ENCODE results near the gene RHBDD1.

RHBDD1 gene

DNA sequence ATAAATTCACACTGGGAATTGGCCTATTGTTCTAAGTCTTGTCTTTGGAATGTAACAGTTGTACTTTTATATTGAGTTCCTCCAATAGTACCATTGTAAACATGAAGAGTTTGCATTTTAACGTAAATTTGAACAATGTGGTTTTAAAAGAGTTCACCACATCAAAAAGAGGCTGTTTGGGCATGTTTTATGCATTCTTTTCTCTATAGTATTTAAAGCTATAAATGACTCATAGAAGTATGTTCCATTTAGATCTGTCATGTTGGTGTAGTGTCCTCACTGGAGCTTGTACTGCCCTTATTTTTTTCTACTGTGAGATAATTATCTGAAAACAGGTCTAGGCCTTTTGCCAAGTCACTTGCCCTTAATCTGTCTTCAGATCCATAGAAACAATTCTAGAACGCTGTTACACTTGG lies 141.9 kb downstream of the RHBDD1 start:
- Histone ChIP-seq H3K27ac (ENCODE audit: insufficient read depth, low read depth, low read length, poor library complexity, severe bottlenecking) (no peak overlapping the region), H3K27me3 (ENCODE audit: control insufficient read depth, insufficient read depth, low read length, poor library complexity, severe bottlenecking) (no peaks in the 10 kb centered on the region), H3K4me1 (ENCODE audit: control insufficient read depth, insufficient read depth, low read length) (no peaks in the 10 kb centered on the region), H3K9me3 (ENCODE audit: control insufficient read depth, low read length) (no peaks in the 10 kb centered on the region), H3K36me3 (ENCODE audit: control insufficient read depth, insufficient read depth, low read length) (no peaks in the 10 kb centered on the region), H3K4me3 (ENCODE audit: insufficient read depth, low read depth, low read length) (no peak overlapping the region)
- WGBS, 2 experiments, result 93 to 97% methylated on average over 1 to 2 of the region's 2 CpGs

- Histone ChIP-seq H3K4me3 (ENCODE audit: insufficient read depth, low read depth, low read length) (no peak overlapping the region), H3K27ac (ENCODE audit: insufficient read depth, low read depth, low read length, poor library complexity, severe bottlenecking) (no peak overlapping the region), H3K27me3 (ENCODE audit: control insufficient read depth, insufficient read depth, low read length, poor library complexity, severe bottlenecking) (no peaks in the 10 kb centered on the region), H3K9me3 (ENCODE audit: control insufficient read depth, low read length) (no peaks in the 10 kb centered on the region), H3K4me1 (ENCODE audit: control insufficient read depth, insufficient read depth, low read length) (no peaks in the 10 kb centered on the region), H3K36me3 (ENCODE audit: control insufficient read depth, insufficient read depth, low read length) (no peaks in the 10 kb centered on the region)
- 96% methylated on average over 7 of the region's 7 CpGs for WGBS, 2 experiments
Observed at GRCh38 chr2:226978300-226978699, 142.4 kb downstream of the RHBDD1 start.

DNA sequence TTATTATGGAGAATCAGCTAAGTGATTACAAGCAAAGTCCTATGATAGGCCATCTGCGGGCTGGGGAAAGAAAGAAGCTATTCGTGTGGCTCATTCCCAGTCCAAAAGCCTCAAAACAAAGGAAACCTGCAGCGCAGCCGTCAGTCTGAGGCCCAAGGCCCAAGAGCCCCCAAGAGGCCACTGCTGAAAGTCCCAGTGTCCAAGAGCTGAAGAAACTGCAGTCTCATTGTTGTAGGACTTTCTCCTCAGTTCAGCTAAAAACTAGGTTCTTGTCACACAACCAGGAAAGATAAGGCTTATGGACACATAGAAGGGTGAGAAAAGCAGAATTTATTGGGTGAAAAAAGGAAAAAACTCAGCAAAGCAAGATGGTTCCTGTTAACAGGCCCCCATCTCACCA lies 143.2 kb downstream of the RHBDD1 start:
- no peak overlapping the region for H3K27ac ChIP-seq (ENCODE audit: insufficient read depth, low read depth, low read length, poor library complexity, severe bottlenecking)

GRCh38 chr2:226981791-226982326 lies 146.0 kb downstream of the RHBDD1 start:
- 93 to 97% methylated on average over 3 of the region's 3 CpGs for WGBS, 2 experiments

More for the DNA sequence above, 143.2 kb downstream of the RHBDD1 start:
- H3K4me3 ChIP-seq (ENCODE audit: insufficient read depth, low read depth, low read length), result no peak overlapping the region
- H3K9me3 ChIP-seq (ENCODE audit: control insufficient read depth, low read length), result no peaks in the 10 kb centered on the region
- no peaks in the 10 kb centered on the region for H3K4me1 ChIP-seq (ENCODE audit: control insufficient read depth, insufficient read depth, low read length)
- no peaks in the 10 kb centered on the region for H3K27me3 ChIP-seq (ENCODE audit: control insufficient read depth, insufficient read depth, low read length, poor library complexity, severe bottlenecking)
- no peaks in the 10 kb centered on the region for H3K36me3 ChIP-seq (ENCODE audit: control insufficient read depth, insufficient read depth, low read length)
- WGBS, 2 experiments, result 73 to 81% methylated on average over 4 of the region's 4 CpGs

GRCh38 chr2:226983895-226984749 lies 148.3 kb downstream of the RHBDD1 start:
- WGBS, 2 experiments, result 83 to 87% methylated on average over 12 of the region's 12 CpGs
- no peak overlapping the region for H3K4me3 ChIP-seq (ENCODE audit: insufficient read depth, low read depth, low read length)
- no peaks in the 10 kb centered on the region for H3K27me3 ChIP-seq (ENCODE audit: control insufficient read depth, insufficient read depth, low read length, poor library complexity, severe bottlenecking)
- H3K36me3 ChIP-seq (ENCODE audit: control insufficient read depth, insufficient read depth, low read length), result no peaks in the 10 kb centered on the region
- peaks cover 7% of the 10 kb centered on the region for H3K4me1 ChIP-seq (ENCODE audit: control insufficient read depth, insufficient read depth, low read length)
- no peak overlapping the region for H3K27ac ChIP-seq (ENCODE audit: insufficient read depth, low read depth, low read length, poor library complexity, severe bottlenecking)
- no peaks in the 10 kb centered on the region for H3K9me3 ChIP-seq (ENCODE audit: control insufficient read depth, low read length)

More at GRCh38 chr2:226981791-226982326, 146.0 kb downstream of the RHBDD1 start:
- no peaks in the 10 kb centered on the region for H3K9me3 ChIP-seq (ENCODE audit: control insufficient read depth, low read length)
- H3K4me3 ChIP-seq (ENCODE audit: insufficient read depth, low read depth, low read length), result no peak overlapping the region
- H3K4me1 ChIP-seq (ENCODE audit: control insufficient read depth, insufficient read depth, low read length), result peaks cover 7% of the 10 kb centered on the region
- no peak overlapping the region for H3K27ac ChIP-seq (ENCODE audit: insufficient read depth, low read depth, low read length, poor library complexity, severe bottlenecking)
- no peaks in the 10 kb centered on the region for H3K36me3 ChIP-seq (ENCODE audit: control insufficient read depth, insufficient read depth, low read length)
- no peaks in the 10 kb centered on the region for H3K27me3 ChIP-seq (ENCODE audit: control insufficient read depth, insufficient read depth, low read length, poor library complexity, severe bottlenecking)

DNA sequence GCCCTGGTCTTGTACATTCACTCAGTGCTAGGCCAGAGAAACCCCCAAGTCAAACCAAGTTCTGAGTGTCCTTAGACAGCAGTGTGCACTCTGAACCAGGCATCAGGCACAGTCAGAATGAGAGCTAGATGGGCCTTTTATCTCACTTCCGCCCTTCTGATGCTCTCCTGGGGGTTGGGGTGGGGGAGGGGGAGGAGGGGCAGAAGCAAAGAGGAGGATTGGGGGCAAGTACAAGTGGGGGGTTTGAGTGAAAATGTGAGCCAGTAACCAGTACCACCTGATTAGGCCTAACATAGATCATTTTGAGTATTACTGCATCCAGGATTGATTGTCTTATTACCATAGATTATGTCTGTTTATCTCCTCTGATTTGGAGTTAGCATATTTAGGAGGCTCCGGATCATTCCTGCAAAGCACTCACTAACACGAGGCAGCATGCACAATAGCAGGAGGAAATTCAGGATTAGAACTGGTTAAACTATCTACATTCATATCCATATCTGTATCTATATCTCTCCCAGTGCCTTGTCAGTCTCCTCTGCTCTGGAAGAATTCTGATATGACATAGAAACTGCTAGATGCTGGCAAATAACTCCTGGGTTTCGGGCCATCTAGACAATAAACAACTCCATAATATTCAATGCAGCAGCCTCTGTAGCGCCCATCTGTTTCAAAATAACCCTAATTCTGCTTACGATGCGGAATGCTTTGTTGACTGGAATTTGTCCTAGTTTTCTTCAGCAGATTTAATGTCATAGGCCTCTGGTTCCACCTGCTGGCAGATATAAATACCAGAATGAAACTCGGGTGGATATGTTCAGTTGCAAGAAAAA lies 149.1 kb downstream of the RHBDD1 start:
- Histone ChIP-seq H3K4me3 (ENCODE audit: insufficient read depth, low read depth, low read length) (no peak overlapping the region), H3K36me3 (ENCODE audit: control insufficient read depth, insufficient read depth, low read length) (no peaks in the 10 kb centered on the region), H3K27me3 (ENCODE audit: control insufficient read depth, insufficient read depth, low read length, poor library complexity, severe bottlenecking) (no peaks in the 10 kb centered on the region), H3K27ac (ENCODE audit: insufficient read depth, low read depth, low read length, poor library complexity, severe bottlenecking) (no peak overlapping the region), H3K9me3 (ENCODE audit: control insufficient read depth, low read length) (no peaks in the 10 kb centered on the region), H3K4me1 (ENCODE audit: control insufficient read depth, insufficient read depth, low read length) (peaks cover 7% of the 10 kb centered on the region)
- 69 to 72% methylated on average over 8 of the region's 8 CpGs for WGBS, 2 experiments

- Histone ChIP-seq H3K36me3 (ENCODE audit: control insufficient read depth, insufficient read depth, low read length) (no peaks in the 10 kb centered on the region), H3K9me3 (ENCODE audit: control insufficient read depth, low read length) (no peaks in the 10 kb centered on the region), H3K27ac (ENCODE audit: insufficient read depth, low read depth, low read length, poor library complexity, severe bottlenecking) (no peak overlapping the region), H3K4me1 (ENCODE audit: control insufficient read depth, insufficient read depth, low read length) (peaks cover 7% of the 10 kb centered on the region), H3K27me3 (ENCODE audit: control insufficient read depth, insufficient read depth, low read length, poor library complexity, severe bottlenecking) (no peaks in the 10 kb centered on the region), H3K4me3 (ENCODE audit: insufficient read depth, low read depth, low read length) (no peak overlapping the region)
- WGBS, 2 experiments, result 85 to 87% methylated on average over 5 of the region's 5 CpGs
Observed at GRCh38 chr2:226985583-226985946, 149.7 kb downstream of the RHBDD1 start.

DNA sequence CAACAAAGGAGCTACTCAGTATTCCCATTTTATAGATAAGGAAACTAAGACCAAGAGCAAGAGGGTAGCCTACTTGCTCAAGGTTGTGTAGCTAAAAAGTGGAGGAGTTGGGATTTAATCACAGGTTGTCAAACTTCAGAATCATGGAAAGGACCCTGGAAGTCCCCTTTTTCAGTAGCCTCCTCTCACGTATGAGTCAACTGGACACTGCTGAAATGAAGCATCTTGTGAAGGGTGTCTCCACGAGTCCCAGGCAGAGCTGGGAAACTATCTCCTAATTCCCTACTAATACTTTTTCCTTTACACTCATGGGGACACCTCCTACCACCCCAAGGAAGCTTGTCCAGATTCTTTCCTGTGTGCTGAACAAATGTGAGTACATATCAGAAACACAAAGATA lies 155.8 kb downstream of the RHBDD1 start:
- WGBS, 2 experiments, result 92 to 94% methylated on average over 2 of the region's 2 CpGs
- H3K27ac ChIP-seq (ENCODE audit: insufficient read depth, low read depth, low read length, poor library complexity, severe bottlenecking), result no peak overlapping the region

DNA sequence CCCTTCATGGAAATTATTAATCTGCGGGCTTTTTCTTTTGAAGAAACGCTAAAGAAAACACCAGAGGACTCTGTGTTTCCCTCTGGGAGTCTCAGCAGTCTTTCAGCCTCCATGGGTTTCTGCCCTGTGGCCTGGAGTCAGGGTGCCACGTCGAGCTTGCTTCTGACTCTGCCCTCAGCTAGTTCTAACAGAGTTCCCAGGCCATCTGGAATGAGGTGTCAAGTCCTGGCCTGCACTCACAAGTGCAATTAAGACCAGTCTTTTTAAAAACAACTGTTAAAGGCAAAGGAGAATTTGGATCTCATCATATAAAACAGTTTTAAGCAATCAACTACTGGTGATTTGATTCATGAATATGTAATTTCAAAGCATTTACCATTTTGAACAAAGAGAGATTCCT lies 157.3 kb downstream of the RHBDD1 start:
- no peaks in the 10 kb centered on the region for H3K9me3 ChIP-seq (ENCODE audit: control insufficient read depth, low read length)
- H3K4me1 ChIP-seq (ENCODE audit: control insufficient read depth, insufficient read depth, low read length), result no peaks in the 10 kb centered on the region
- H3K27ac ChIP-seq (ENCODE audit: insufficient read depth, low read depth, low read length, poor library complexity, severe bottlenecking), result no peak overlapping the region
- 92 to 93% methylated on average over 4 of the region's 4 CpGs for WGBS, 2 experiments
- H3K27me3 ChIP-seq (ENCODE audit: control insufficient read depth, insufficient read depth, low read length, poor library complexity, severe bottlenecking), result no peaks in the 10 kb centered on the region
- no peaks in the 10 kb centered on the region for H3K36me3 ChIP-seq (ENCODE audit: control insufficient read depth, insufficient read depth, low read length)
- no peak overlapping the region for H3K4me3 ChIP-seq (ENCODE audit: insufficient read depth, low read depth, low read length)

More for the DNA sequence above, 155.8 kb downstream of the RHBDD1 start:
- no peaks in the 10 kb centered on the region for H3K36me3 ChIP-seq (ENCODE audit: control insufficient read depth, insufficient read depth, low read length)
- no peak overlapping the region for H3K4me3 ChIP-seq (ENCODE audit: insufficient read depth, low read depth, low read length)
- H3K4me1 ChIP-seq (ENCODE audit: control insufficient read depth, insufficient read depth, low read length), result no peaks in the 10 kb centered on the region
- H3K27me3 ChIP-seq (ENCODE audit: control insufficient read depth, insufficient read depth, low read length, poor library complexity, severe bottlenecking), result no peaks in the 10 kb centered on the region
- no peaks in the 10 kb centered on the region for H3K9me3 ChIP-seq (ENCODE audit: control insufficient read depth, low read length)

DNA sequence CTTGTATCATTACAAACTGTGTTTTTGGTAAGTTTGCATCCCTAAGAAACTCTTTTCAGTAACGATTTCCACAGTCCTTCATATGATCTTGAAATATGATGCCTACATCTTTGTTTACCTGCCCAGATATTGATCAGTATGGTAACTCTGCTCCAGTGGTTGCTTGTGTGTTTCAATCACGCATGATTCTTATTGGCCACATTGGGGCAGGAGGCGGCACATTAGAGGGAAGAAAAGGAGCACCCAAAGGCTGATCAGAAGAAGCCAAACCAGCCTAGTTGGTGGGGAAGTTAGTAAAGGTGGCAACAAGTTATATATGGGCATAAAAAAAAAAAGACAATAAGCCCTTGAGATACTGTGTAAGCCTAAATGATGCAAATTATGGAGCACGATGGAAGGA lies 158.9 kb downstream of the RHBDD1 start:
- H3K27ac ChIP-seq (ENCODE audit: insufficient read depth, low read depth, low read length, poor library complexity, severe bottlenecking), result no peak overlapping the region
- WGBS, 2 experiments, result 87 to 91% methylated on average over 4 of the region's 4 CpGs
- no peak overlapping the region for H3K4me3 ChIP-seq (ENCODE audit: insufficient read depth, low read depth, low read length)
- no peaks in the 10 kb centered on the region for H3K27me3 ChIP-seq (ENCODE audit: control insufficient read depth, insufficient read depth, low read length, poor library complexity, severe bottlenecking)
- no peaks in the 10 kb centered on the region for H3K36me3 ChIP-seq (ENCODE audit: control insufficient read depth, insufficient read depth, low read length)
- H3K4me1 ChIP-seq (ENCODE audit: control insufficient read depth, insufficient read depth, low read length), result no peaks in the 10 kb centered on the region
- H3K9me3 ChIP-seq (ENCODE audit: control insufficient read depth, low read length), result no peaks in the 10 kb centered on the region
